HepG2 (cell line): ENCODE data around the gene TAF6. TPM values are rescaled to one million over a fixed set of nuclear protein-coding genes. Genes with fewer than 3 reads are reported as not detected.

Source experiments
- ASH2L ChIP-seq: fragments of 300-600, 200-600 bp; sonication (generic); IDR thresholded peaks from 2 replicates; pipeline ENCODE4 v1.7.0; 2017; ENCODE audit warnings: low read depth, mild to moderate bottlenecking, moderate library complexity, mixed read lengths, low read length; ENCODE audit not compliant: insufficient read length
- PAX8 ChIP-seq: sonication (generic); formaldehyde crosslinking; IDR thresholded peaks from 2 replicates; pipeline ENCODE4 v1.8.0; 2022; ENCODE audit warnings: mild to moderate bottlenecking, missing genetic modification reagents, borderline replicate concordance
- SRY ChIP-seq: sonication (generic); formaldehyde crosslinking; IDR thresholded peaks from 2 replicates; pipeline ENCODE4 v1.8.0; 2022; ENCODE audit warnings: mild to moderate bottlenecking, missing genetic modification reagents
- TBX2 ChIP-seq: sonication (generic); formaldehyde crosslinking; IDR thresholded peaks from 2 replicates; pipeline ENCODE4 v1.5.0; 2020; ENCODE audit warnings: missing genetic modification reagents, mild to moderate bottlenecking, borderline replicate concordance
- THAP11 ChIP-seq: IDR thresholded peaks from 2 replicates; pipeline ENCODE4 v1.6.1; 2016; ENCODE audit warnings: missing biosample characterization, missing genetic modification reagents
- ZC3H13 ChIP-seq: sonication (generic); formaldehyde crosslinking; IDR thresholded peaks from 2 replicates; pipeline ENCODE4 v1.8.1; 2023; ENCODE audit warnings: mild to moderate bottlenecking, missing genetic modification reagents, moderate library complexity
- ZNF160 ChIP-seq: sonication (generic); formaldehyde crosslinking; IDR thresholded peaks from 2 replicates; pipeline ENCODE4 v1.8.0; 2022; ENCODE audit warnings: mild to moderate bottlenecking, inconsistent platforms, missing genetic modification reagents
- ZNF20 ChIP-seq: sonication (generic); formaldehyde crosslinking; IDR thresholded peaks from 2 replicates; pipeline ENCODE4 v1.4.0; 2020; ENCODE audit warnings: mild to moderate bottlenecking, moderate library complexity, missing genetic modification reagents
- ZNF263 ChIP-seq: sonication (generic); formaldehyde crosslinking; IDR thresholded peaks from 2 replicates; pipeline ENCODE4 v1.4.0; 2020; ENCODE audit warnings: missing genetic modification reagents
- ZNF703 ChIP-seq: sonication (generic); formaldehyde crosslinking; IDR thresholded peaks from 2 replicates; pipeline ENCODE4 v1.5.1; 2020; ENCODE audit warnings: missing genetic modification reagents, mild to moderate bottlenecking, moderate library complexity, borderline replicate concordance
- ZNF878 ChIP-seq: sonication (generic); formaldehyde crosslinking; IDR thresholded peaks from 2 replicates; pipeline ENCODE4 v1.8.1; 2023; ENCODE audit warnings: mild to moderate bottlenecking, missing genetic modification reagents, moderate library complexity
- ZSCAN12 ChIP-seq: sonication (generic); formaldehyde crosslinking; IDR thresholded peaks from 2 replicates; pipeline ENCODE4 v1.9.0; 2021; ENCODE audit warnings: mild to moderate bottlenecking, missing genetic modification reagents
- polyA plus RNA-seq, 8 experiments: library from polyadenylated mRNA; depleted of rRNA in 3 of 8; stranded (reverse) in 7 of 8; unstranded in 1 of 8; fragments of >200 nt; fragmentation: Illumina TruSeq in 4 of 8; extraction: Trizol in 4 of 8; gene quantifications; 2 replicates each; pipeline versions ENCODE4 v1.2.1 to v1.2.3, GENCODE V29; 2011 to 2016; ENCODE audit warnings: low read depth in 4 of 8, missing spikeins in 1 of 8, mixed read lengths in 1 of 8; ENCODE audit not compliant: insufficient read depth in 1 of 8
- total RNA-seq, 5 experiments: library from RNA; depleted of rRNA; stranded (reverse); fragments of >200 nt; fragmentation: Illumina TruSeq; extraction: Trizol; gene quantifications; 2 replicates each; pipeline ENCODE4 v1.2.3, GENCODE V29; 2016; ENCODE audit warnings: low read depth in 1 of 5
- TF ChIP-seq, protein P1 (sequence below): sonication (generic); formaldehyde crosslinking; IDR thresholded peaks from 2 replicates; pipeline ENCODE4 v1.5.0; 2020; ENCODE audit warnings: mild to moderate bottlenecking, missing genetic modification reagents, borderline replicate concordance
- TF ChIP-seq, protein P2 (sequence below): sonication (generic); formaldehyde crosslinking; IDR thresholded peaks from 2 replicates; pipeline ENCODE4 v1.9.0; 2021; ENCODE audit warnings: missing genetic modification reagents, borderline replicate concordance
- TF ChIP-seq, protein P3 (sequence below), 2 experiments: sonication (generic) in 1 of 2; formaldehyde crosslinking in 1 of 2; IDR thresholded peaks; 2 replicates each; pipeline versions ENCODE4 v1.5.1 to v1.6.1; 2011 to 2020; ENCODE audit warnings: borderline replicate concordance in 1 of 2, low read depth in 1 of 2, low read length in 1 of 2, mild to moderate bottlenecking in 1 of 2, missing genetic modification reagents in 1 of 2, moderate library complexity in 1 of 2

The TAF6 gene
- total and polyA plus RNA-seq, 2 of the 13 experiments (the other 11 are each of a cell fraction or from before 2014, with no cell fraction given): 12.9 to 18.8 TPM

DNA sequence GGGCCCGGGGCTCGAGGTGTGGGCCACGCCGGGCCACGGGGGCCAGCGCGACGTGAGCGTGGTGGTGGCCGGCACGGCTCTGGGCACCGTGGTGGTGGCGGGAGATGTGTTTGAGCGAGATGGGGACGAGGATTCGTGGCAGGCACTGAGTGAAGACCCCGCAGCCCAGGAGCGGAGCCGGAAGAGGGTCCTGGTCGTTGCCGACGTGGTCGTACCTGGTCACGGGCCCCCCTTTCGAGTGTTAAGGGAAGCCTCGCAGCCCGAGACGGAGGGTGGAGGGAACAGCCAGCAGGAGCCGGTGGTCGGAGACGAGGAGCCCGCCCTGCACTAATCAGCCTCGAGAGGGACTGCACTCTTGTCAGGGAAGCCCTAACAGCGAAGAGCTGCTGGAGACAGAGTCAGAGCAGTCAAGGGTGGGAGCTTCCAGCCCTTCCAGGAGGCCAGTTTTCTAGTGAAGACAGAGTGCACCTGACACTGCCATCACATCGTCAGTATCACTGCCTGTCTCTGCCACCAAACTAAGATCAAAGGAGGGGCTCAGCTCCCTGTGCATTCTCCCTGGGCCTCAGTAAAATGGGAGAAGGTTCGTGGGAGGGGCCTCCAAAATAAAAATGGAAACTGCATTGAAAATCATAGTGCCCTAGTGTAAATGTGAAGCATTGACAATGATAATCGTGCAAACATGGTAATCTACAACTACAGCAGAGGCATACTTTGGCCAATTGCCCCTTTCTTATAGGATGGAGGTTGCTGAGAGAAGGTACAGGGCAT, 8.9 kb upstream of the TAF6 start (continued):
- no peak for TF ChIP-seq ZNF878 (CRISPR knock-in tag)
- TF ChIP-seq ZC3H13 (CRISPR knock-in tag): 0 out of 2 replicates have a peak, but pooled peaks have one; percentile 37
- TF ChIP-seq ZNF263: no peak
- TF ChIP-seq, protein P1, sequence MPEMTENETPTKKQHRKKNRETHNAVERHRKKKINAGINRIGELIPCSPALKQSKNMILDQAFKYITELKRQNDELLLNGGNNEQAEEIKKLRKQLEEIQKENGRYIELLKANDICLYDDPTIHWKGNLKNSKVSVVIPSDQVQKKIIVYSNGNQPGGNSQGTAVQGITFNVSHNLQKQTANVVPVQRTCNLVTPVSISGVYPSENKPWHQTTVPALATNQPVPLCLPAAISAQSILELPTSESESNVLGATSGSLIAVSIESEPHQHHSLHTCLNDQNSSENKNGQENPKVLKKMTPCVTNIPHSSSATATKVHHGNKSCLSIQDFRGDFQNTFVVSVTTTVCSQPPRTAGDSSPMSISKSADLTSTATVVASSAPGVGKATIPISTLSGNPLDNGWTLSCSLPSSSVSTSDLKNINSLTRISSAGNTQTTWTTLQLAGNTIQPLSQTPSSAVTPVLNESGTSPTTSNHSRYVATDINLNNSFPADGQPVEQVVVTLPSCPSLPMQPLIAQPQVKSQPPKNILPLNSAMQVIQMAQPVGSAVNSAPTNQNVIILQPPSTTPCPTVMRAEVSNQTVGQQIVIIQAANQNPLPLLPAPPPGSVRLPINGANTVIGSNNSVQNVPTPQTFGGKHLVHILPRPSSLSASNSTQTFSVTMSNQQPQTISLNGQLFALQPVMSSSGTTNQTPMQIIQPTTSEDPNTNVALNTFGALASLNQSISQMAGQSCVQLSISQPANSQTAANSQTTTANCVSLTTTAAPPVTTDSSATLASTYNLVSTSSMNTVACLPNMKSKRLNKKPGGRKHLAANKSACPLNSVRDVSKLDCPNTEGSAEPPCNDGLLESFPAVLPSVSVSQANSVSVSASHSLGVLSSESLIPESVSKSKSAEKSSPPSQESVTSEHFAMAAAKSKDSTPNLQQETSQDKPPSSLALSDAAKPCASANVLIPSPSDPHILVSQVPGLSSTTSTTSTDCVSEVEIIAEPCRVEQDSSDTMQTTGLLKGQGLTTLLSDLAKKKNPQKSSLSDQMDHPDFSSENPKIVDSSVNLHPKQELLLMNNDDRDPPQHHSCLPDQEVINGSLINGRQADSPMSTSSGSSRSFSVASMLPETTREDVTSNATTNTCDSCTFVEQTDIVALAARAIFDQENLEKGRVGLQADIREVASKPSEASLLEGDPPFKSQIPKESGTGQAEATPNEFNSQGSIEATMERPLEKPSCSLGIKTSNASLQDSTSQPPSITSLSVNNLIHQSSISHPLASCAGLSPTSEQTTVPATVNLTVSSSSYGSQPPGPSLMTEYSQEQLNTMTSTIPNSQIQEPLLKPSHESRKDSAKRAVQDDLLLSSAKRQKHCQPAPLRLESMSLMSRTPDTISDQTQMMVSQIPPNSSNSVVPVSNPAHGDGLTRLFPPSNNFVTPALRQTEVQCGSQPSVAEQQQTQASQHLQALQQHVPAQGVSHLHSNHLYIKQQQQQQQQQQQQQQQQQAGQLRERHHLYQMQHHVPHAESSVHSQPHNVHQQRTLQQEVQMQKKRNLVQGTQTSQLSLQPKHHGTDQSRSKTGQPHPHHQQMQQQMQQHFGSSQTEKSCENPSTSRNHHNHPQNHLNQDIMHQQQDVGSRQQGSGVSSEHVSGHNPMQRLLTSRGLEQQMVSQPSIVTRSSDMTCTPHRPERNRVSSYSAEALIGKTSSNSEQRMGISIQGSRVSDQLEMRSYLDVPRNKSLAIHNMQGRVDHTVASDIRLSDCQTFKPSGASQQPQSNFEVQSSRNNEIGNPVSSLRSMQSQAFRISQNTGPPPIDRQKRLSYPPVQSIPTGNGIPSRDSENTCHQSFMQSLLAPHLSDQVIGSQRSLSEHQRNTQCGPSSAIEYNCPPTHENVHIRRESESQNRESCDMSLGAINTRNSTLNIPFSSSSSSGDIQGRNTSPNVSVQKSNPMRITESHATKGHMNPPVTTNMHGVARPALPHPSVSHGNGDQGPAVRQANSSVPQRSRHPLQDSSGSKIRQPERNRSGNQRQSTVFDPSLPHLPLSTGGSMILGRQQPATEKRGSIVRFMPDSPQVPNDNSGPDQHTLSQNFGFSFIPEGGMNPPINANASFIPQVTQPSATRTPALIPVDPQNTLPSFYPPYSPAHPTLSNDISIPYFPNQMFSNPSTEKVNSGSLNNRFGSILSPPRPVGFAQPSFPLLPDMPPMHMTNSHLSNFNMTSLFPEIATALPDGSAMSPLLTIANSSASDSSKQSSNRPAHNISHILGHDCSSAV: no peak
- 0 out of 2 replicates have a peak, but pooled peaks have one; percentile 27 for TF ChIP-seq PAX8
- TF ChIP-seq, protein P2, sequence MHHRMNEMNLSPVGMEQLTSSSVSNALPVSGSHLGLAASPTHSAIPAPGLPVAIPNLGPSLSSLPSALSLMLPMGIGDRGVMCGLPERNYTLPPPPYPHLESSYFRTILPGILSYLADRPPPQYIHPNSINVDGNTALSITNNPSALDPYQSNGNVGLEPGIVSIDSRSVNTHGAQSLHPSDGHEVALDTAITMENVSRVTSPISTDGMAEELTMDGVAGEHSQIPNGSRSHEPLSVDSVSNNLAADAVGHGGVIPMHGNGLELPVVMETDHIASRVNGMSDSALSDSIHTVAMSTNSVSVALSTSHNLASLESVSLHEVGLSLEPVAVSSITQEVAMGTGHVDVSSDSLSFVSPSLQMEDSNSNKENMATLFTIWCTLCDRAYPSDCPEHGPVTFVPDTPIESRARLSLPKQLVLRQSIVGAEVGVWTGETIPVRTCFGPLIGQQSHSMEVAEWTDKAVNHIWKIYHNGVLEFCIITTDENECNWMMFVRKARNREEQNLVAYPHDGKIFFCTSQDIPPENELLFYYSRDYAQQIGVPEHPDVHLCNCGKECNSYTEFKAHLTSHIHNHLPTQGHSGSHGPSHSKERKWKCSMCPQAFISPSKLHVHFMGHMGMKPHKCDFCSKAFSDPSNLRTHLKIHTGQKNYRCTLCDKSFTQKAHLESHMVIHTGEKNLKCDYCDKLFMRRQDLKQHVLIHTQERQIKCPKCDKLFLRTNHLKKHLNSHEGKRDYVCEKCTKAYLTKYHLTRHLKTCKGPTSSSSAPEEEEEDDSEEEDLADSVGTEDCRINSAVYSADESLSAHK (CRISPR knock-in tag): no peak
- TF ChIP-seq, protein P3, sequence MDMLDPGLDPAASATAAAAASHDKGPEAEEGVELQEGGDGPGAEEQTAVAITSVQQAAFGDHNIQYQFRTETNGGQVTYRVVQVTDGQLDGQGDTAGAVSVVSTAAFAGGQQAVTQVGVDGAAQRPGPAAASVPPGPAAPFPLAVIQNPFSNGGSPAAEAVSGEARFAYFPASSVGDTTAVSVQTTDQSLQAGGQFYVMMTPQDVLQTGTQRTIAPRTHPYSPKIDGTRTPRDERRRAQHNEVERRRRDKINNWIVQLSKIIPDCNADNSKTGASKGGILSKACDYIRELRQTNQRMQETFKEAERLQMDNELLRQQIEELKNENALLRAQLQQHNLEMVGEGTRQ (IDR thresholded peaks at IDR 0.05; ENCODE audit: low read depth, low read length): no peak
- TF ChIP-seq, protein P3 (CRISPR knock-in tag; IDR thresholded peaks at IDR 0.05; ENCODE audit: borderline replicate concordance): no peak
- TF ChIP-seq ZNF20 (CRISPR knock-in tag): no peak
- no peak for TF ChIP-seq ZSCAN12
- TF ChIP-seq TBX2 (CRISPR knock-in tag): 0 out of 2 replicates have a peak, but pooled peaks have one; percentile 15
- TF ChIP-seq ZNF160 (CRISPR knock-in tag): no peak
- TF ChIP-seq ASH2L: peak; percentile 36
- TF ChIP-seq ZNF703 (CRISPR knock-in tag): 0 out of 2 replicates have a peak, but pooled peaks have one; percentile 12
- TF ChIP-seq SRY: peak; percentile 72; the same call in 1 of the 2 replicates
- TF ChIP-seq THAP11 (CRISPR knock-in tag): no peak
